ENCODE measurements around the gene C1QL2.

C1QL2 gene

DNA sequence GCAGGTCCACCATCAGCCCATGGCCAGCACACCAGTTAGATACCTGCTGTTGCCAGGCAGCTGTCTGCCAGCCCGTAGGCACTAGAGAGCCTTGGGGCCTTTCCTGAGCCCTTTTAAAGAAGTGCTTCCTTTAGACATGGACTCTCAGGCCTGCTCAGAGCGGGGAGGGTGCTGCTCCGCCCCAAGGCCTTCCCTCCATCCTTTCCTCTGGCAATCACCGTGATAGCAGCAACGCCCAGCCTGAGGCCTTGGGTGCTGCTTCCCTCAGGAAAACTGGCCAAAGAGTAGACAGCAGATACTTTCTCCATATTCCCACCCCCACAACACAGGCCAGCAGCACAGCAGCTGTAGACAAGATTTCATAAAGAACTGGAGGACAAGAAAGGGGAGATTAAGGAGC, 22.3 kb upstream of the C1QL2 start:
- FAIRE-seq = no peak
- DNase-seq (ENCODE audit: extremely low spot score, insufficient read length, low read depth) = no peak

DNA sequence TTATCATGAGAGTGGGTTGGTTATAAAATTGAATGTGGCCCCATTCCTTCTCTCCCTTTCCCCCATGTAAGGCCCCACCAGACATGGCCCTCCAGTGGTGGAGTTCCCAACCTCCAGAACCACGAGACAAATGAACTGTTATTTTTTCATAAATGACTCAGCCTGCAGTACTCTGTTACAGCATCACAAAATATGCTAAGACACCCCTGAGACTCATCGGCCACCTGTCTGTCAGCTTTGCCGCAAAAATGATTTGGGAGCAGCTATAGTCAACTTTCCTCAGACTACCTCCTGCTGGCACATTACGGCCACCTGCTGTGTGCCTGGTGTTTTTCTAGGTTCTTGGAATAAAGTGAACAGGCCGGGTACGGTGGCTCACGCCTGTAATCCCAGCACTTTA, 21.4 kb upstream of the C1QL2 start:
- FAIRE-seq = no peak
- DNase-seq (ENCODE audit: extremely low spot score, insufficient read length, low read depth) = no peak

DNA sequence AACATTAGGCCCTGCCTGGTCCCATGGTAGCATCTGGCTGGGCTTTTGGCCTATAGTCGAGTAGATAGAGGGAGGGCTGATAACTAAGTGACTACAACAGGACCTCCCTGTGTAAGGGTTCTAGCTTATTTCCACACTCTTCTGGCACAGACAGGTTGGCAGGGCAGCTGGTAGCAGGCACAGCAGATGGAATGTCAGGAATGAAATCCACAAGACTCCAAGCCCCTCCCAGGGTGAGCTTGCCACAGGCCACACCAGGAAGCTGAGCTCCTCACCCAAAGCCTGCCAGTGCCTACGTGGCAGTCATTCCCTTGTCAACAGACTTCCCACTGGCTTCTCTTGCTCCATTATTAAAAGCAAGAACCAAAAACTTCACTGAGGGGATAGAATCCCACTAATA, 20.7 kb upstream of the C1QL2 start:
- FAIRE-seq = no peak
- DNase-seq (ENCODE audit: extremely low spot score, insufficient read length, low read depth) = no peak

DNA sequence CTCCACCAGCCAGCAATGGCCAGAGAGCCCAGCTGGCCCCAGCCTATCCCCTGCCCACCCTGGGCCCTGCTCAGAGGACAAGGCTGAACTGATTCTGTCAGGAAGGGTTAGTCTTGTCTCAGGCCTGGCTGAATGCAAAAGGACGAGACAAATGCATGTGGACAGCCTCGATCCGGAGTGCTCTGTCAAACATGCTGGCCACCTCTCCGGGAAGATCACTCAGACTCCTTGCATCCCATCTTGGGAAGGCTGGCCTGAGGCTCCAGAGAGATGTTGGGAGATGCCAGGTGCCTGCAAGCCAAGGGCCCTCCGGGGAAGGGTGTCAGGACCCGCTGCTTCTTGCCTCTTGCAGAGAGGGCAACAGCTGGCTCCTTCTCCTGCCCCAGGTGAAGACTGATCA, 20.2 kb upstream of the C1QL2 start:
- FAIRE-seq (no peak), DNase-seq (ENCODE audit: extremely low spot score, insufficient read length, low read depth) (no peak)

DNA sequence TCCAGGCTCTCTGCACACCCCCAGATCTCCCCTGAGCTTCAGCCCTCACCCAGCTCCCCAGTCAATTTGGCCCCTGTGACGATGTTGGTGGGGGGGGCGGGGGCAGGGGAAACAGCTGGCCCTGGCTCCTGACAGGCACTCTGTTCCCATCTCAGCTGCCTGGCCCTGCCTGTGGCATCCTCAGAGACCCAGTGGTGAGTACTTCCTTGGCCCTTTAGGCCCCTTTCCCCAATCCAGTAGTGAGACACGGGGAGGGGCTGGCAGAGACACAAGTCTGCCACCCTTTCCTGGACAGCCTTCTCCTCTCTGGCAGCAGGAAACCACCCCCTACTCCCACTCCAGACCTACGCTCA, 19.3 kb upstream of the C1QL2 start:
- DNase-seq (ENCODE audit: extremely low spot score, insufficient read length, low read depth) (no peak), FAIRE-seq (no peak)

DNA sequence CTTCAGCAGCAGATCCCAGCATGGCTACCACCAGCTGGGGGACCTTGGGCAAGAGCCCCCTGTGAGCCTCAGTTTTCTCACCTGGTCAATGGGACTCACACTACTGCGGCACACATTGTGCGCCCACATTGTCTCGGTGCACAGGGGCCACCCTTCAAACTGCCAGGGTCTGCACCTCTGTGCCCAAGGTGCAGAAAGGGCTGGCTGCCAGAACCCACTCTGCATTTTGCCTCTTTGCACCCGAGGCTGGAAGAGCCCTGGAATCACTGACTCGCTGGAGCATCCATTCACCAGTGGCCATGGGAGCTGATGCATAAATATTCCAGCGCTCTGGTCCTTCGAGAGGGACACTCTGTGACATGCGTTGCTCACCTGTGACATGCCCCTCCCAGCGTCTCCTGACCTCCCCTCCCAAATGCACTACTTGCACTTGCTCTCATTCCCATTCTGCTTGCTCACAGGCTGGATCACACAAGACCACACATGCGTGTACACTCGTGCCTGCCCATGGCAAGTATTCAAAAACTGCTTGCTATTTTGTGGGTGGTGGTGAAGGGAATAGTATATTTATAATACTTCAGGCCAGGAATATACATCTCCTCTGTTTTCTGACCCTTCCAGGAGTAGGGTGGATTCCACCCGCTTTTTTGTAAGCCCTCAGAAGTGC, 18.8 kb upstream of the C1QL2 start:
- DNase-seq (ENCODE audit: extremely low spot score, insufficient read length, low read depth) (no peak), FAIRE-seq (no peak)

DNA sequence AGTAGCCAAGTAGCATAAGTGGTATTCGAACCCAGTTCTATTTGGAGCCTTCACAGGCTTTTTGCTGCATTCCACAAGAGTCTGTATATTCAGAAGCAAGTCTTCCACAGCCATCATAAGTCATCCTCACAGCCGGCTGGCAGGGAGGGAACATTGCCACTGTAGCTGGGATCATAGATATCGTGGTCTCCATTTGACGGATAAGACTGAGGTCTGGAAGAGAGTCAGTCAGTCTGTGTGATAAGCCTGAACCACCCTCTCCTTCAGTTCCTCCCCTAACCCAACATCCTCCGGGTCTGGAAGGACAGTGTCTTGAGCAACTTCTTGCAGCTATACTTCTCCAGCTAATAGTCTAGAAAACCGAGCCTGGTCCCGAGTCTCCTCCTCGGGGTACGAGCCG, 17.0 kb upstream of the C1QL2 start:
- FAIRE-seq = no peak
- DNase-seq (ENCODE audit: extremely low spot score, insufficient read length, low read depth) = no peak

DNA sequence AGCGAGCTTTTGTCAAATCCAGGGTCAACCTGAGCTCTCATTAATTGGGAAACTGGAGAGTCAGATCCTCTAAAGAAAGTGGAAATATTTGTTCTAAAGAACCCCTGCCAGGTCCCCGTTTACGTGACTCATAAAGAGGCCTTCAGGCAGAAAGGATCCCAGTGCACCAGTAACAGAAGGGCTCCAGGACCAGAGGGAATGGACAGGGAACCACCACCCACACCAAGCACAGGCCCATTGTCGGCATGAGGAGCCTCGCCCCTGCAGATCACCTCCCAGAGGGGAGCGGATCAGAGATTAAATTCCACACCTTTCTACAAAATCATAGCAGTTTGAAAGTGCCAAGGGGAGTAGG, 16.4 kb upstream of the C1QL2 start:
- DNase-seq (ENCODE audit: extremely low spot score, insufficient read length, low read depth) (no peak), FAIRE-seq (no peak)

DNA sequence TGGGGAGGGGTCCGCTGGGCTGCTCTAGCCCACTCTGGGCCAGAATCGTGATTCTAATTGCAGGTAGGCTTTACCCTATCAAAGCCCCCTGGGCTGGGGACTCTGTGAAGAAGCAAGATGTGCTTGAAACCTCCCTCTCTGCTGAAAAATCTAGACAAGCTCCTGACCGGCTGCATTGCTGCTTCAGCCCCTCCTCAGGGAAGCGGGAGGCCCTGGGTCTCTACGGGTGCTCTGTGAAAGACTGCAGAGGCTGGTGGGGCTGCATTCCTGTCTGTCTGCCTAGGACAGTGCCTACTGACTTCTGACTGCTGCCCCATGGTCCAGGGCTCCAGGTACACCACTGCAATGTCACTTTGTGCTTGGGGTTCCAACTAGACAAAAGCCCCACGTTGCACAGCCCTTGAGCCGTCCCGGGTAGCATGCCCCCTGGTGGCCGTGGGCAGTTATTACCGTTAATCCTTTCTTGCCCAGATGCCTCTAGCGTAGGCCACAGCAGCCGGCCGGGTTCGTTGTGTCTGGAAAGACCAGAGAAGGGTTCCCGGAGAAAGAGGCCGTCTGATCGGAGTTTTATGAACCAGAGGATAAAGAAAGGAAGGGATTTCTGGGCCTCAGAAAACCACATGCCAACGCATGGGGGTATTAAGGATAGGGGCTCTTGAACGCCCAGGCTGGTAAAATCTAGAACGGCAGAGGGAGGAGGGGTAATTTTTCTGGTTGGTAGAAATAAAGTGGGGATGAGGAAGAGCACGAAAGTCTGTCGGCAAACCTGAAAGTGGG, 15.9 kb upstream of the C1QL2 start:
- peak; percentile 46 for DNase-seq (ENCODE audit: extremely low spot score, insufficient read length, low read depth)

DNA sequence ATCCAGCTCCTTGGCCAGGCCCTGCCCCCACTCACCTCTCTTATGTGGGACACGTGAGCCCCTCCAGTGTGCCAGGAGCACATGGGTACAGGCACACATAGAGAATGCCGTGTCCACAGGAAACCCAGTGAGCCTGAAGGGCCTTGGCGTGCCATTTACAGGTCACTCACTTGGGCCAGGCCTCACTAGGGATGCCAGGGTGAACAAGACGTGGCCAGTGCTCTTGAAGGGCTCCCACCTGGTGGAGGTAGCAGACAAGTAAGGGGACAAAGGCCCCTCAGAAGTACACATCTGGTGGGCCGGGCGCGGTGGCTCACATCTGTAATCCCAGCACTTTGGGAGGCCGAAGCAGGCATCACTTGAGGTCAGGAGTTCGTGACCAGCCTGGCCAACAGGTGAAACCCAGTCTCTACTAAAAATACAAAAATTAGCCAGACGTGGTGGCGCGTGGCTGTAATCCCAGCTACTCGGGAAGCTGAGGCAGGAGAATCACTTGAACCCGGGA, 15.1 kb upstream of the C1QL2 start:
- FAIRE-seq (no peak), DNase-seq (ENCODE audit: extremely low spot score, insufficient read length, low read depth) (no peak)

More for the DNA sequence above, 15.9 kb upstream of the C1QL2 start:
- peak; percentile 78 for FAIRE-seq

DNA sequence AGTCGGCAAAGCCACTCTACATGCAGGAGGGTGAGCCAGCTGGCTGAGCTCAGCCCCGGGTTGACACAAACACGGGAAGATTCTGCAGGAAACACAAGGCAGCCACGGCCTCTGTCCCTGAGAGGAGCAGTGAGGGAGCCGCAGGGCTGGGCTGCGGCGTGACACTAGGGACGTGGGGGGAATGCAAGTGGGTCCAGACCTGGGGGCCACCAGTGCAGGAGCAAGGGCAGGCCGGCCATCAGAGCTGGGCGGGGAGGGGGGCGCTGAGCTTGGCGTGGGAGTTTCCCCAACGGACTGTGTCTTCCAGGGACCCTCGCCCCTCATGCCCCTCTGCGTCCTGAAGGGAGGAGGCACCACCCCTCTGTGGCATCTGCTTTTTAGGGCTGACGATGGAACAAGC, 12.0 kb upstream of the C1QL2 start:
- DNase-seq (ENCODE audit: extremely low spot score, insufficient read length, low read depth) (no peak), FAIRE-seq (no peak)

DNA sequence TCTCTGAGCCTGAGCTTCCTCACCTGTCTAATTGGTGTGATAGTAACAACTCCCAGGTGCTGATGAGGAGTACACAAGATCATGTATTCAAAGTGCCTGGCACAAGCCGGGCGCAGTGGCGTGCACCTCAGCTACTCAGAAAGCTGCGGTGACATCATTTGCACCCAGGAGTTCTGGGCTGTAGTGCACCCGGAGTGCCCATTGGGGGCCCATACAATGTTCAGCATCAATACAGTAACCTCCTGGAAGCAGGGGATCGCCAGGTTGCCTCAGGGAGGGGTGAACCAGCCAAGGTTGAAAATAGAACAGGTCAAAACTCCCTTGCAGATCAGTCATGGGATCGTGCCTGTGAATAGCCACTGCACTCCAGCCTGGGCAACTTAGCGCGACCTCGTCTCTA, 11.2 kb upstream of the C1QL2 start:
- DNase-seq (ENCODE audit: extremely low spot score, insufficient read length, low read depth) = no peak
- FAIRE-seq = no peak

DNA sequence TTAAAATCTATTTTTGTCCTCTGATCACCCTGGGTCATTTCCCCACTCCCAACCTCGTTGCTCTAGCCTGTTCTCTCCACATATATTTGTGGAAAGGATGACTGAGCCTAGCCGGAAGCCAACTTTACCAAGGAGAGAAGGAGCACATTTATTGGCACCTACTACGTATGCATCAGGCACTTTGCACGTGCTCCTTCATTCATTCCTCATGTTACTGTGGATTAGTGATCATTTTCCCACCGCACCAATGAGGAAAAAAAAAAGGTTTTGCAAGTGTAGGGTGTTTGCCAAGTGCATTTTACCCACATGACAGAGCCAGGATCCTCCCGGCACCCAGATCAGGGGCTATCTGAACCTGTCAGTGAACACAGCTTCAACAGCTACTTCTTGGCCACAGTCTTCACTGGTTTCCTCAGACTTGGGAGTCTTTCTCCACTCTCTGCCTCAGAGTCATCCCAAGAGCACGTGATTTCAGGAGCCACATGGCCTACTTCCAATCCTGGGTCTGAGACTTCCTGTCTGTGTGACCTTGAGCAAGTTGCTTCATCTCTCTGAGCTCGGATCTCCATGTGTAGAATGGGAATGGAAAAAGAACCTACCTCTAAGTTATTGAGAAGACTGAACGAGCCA, 1.9 kb upstream of the C1QL2 start:
- no peak for DNase-seq (ENCODE audit: extremely low spot score, insufficient read length, low read depth)
- FAIRE-seq = no peak

DNA sequence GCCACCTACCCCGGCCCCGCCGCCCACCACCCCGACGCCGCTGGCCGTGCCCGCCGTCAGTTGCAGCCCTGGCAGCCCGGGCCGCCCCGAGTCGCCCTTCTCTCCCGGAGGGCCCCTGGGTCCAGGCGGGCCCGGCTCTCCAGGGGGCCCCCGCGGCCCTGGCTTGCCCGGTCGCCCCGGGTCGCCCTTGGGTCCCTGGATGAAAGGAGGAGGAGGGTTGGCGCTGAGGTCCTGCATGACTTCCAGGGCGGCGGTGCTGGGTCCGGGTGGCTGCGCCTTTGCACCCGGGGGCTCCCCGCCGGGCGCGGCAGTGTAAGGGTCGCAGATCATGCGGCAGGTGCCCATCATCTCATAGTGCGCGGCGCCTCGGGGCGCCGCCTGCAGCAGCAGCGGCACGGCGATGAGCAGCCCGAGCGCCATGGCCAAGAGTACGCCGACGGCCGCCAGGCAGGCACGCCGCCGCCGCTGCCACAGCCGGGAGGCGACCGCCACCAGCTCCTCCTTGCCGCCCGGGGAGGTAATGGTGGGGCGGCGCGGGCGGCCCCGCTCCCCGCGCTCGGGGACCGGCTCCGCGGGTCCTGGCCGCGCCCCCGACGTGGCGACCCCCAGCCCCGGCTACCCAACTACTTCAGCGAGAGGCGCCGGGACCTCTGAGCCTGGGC, 570 bp downstream of the C1QL2 start:
- DNase-seq (ENCODE audit: extremely low spot score, insufficient read length, low read depth) (no peak), FAIRE-seq (no peak)

DNA sequence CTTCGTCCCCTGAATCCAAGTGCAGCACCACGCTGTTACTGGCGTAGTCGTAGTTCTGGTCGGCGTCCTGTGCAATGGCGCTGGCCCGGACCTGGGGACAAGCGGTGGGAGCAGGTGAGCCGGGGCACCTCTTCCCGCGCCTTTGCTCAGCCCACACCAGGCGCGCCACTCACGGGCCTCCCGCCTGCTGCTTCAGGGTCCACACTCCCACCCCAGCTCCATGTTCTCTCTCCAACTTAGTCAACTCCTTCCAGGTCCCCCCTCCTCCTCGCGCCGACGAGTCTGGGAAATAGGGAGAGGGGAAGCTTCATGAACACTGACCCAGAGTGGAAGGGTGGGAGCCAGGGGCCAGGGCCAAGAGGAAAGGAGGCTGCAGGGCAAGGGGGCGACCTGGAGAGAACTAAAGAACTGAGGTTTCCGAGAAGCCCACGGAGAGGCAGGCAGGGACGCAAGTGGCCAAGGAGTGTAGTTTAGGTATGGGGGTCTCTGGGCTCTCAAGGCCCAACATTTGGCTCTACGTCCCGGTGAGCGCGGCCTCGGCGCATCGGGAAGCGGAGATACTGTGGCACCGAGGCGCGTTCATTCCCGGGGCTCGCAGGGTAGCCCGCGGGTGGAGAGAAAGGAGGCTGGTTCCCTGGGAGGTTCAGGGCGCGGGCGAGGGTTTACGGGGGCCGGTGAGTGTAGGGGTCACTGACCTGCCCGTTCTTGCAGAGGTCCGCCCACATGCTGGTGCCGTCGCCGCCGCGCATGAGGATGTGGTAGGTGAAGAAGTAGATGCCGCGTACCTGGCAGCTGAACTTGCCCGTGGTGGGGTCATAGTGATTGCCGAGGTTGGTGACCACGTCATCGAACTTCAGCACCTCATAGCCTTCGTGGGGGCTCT, 1.4 kb downstream of the C1QL2 start:
- no peak for FAIRE-seq

DNA sequence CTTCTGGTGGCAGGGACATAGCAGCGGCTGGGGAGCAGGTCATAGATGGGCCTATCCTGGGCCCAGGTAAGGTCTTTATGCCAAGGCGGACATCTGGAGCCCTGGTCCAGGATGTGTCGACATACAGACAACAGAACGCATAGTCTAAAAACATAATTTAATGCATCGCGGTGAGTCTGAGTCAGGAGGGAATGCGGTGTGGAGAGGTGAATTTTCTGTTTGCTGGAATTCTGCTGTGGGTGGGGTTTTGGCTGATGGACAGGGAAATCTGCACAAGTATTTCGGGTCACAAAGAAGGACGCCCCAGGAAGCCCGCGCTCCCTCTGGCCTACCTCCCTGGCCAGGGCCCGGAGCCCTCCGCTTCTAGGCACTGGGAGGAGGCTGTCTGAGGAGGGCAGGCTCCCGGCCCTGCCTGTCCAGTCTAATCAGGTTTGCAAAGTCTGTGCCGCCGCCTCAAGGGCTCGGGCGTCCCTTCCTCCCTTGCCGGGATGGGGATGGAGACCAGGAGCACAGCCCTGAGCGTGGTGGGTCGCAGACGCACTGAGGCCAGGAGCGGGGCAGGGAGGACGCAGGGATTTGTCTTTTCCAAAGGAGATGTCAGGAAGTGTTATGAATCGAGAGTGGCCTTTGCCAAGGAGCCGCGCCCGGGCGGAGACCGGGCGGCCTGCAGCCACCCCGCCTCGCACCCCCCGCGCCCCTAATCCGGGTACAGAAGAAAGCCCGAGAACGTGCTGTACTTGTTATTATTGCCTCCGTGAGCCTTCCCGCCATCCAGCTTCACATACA, 2.3 kb downstream of the C1QL2 start:
- DNase-seq (ENCODE audit: extremely low spot score, insufficient read length, low read depth) (no peak), FAIRE-seq (no peak)

More for the DNA sequence above, 1.4 kb downstream of the C1QL2 start:
- DNase-seq (ENCODE audit: extremely low spot score, insufficient read length, low read depth) = no peak

DNA sequence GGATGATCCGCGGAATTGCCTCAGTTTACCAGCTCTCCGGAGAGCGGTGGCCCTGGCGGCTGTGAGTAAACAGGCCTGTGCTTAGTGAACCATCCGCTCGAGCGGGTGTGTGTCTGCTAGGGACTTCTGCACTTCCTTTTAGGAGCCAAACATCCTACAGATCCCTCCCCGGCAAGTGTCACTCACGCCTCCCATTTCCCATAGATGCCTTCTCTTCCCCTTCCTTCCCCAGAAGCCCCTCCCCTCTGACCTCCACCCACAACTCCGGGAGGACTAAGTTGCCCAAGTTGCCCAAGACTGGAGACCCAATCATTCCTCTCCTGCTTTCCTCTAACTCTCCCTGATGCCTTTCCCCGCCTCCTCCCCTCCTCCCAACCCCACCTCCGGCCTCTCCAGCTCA, 2.9 kb downstream of the C1QL2 start:
- DNase-seq (ENCODE audit: extremely low spot score, insufficient read length, low read depth) (no peak), FAIRE-seq (no peak)

DNA sequence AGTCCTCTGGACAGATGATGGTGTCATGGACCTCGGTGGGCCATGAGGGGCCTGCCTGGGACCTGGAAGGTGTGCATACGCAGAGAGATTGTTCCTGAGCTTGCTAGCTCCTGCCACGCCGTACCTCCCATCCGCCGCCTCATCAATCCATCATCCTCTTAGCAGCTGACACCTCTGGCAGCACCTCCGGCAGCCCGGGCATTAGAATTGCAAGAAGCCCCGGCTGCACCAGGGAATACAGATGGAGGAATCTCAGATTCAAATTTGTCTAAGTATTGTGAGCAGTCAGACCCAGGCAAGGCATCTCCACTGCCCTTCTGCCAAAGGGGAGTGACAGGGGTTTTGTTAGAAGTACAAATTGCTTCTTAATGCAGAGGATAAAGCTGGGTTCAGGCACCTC, 4.5 kb downstream of the C1QL2 start:
- no peak for FAIRE-seq
- no peak for DNase-seq (ENCODE audit: extremely low spot score, insufficient read length, low read depth)

DNA sequence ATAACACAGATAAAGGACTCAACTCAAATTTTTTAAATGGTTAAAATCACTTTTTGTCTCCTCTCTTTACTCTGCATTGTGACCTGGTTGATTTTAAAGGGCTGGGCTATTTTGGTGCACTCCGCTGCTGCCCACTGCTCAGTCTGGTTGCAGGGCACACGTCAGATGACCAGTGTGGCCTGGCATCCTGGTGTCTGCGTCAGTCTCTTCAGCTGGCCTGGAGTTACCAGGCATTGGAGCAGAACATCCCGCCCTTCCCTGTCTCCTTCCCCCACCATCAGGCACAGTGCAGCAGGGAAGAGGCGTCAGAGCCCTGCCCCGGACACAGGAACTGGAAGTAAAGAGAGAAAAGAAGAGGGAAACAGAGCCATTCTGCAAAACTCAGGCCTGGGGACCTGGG, 8.9 kb downstream of the C1QL2 start:
- FAIRE-seq = no peak
- DNase-seq (ENCODE audit: extremely low spot score, insufficient read length, low read depth) = no peak
